GM21423 (cell line): Measurements from ENCODE around the gene APC2.

Experiments used
- ATAC-seq: cut with Tn5 transposase; IDR thresholded peaks from one replicate; pipeline ENCODE4 v1.9.1; 2021; ENCODE audit warnings: mild to moderate bottlenecking, moderate library complexity; ENCODE audit not compliant: unreplicated experiment

APC2 gene, protein sequence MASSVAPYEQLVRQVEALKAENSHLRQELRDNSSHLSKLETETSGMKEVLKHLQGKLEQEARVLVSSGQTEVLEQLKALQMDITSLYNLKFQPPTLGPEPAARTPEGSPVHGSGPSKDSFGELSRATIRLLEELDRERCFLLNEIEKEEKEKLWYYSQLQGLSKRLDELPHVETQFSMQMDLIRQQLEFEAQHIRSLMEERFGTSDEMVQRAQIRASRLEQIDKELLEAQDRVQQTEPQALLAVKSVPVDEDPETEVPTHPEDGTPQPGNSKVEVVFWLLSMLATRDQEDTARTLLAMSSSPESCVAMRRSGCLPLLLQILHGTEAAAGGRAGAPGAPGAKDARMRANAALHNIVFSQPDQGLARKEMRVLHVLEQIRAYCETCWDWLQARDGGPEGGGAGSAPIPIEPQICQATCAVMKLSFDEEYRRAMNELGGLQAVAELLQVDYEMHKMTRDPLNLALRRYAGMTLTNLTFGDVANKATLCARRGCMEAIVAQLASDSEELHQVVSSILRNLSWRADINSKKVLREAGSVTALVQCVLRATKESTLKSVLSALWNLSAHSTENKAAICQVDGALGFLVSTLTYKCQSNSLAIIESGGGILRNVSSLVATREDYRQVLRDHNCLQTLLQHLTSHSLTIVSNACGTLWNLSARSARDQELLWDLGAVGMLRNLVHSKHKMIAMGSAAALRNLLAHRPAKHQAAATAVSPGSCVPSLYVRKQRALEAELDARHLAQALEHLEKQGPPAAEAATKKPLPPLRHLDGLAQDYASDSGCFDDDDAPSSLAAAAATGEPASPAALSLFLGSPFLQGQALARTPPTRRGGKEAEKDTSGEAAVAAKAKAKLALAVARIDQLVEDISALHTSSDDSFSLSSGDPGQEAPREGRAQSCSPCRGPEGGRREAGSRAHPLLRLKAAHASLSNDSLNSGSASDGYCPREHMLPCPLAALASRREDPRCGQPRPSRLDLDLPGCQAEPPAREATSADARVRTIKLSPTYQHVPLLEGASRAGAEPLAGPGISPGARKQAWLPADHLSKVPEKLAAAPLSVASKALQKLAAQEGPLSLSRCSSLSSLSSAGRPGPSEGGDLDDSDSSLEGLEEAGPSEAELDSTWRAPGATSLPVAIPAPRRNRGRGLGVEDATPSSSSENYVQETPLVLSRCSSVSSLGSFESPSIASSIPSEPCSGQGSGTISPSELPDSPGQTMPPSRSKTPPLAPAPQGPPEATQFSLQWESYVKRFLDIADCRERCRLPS (N-terminal part only)

DNA sequence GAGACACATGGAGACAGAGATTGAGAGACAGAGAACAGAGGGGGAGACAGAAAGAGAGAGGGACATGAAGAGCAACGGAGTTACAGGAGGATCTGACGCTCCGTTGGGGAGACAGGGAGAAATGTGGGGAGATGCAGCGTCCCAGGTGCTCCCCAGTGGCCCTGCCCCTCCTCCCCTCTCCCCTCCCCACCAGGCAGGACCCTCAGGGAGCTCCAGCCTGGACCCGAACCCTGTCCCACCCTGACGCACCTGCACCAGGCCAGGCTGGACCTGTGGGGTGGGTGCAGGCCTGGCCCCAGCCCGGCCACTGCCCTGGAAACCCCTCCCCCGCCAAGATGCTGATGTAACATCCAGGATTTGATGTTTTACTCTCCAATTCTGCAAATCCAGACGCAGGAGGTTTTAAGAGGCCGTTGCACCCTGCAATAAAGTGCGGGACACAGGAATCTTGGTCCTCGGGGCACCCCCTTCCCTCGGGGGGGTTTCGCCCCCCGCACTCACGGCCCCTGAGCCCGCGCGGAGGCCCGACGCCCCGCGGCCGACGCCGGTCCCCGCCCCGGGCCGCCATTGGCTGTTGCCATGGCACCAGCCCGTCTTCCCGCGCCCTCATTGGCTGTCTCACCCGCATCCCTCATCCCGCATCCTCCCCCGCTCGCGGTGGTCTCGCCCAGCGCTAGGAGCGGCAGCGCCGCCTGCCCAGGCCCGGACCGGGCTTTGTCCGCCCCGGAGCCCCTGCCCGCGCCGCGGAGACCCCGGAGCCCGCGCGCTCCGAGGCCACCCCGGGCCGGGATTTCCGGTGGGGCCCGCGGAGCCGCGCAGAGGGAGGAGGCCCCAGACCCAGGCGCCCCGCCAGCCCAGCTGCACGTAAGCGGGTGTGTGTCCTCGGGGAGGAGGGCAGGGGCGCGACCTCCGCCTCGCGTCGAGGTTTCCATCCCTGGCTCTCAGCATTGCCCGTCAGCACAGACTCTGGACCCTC, at the start of gene APC2:
TSS of gene APC2 (plus strand) at position 655 of the 976 bp plus-strand sequence. CDS start 2,881 bp downstream, outside the sequence.
- no peak for ATAC-seq

DNA sequence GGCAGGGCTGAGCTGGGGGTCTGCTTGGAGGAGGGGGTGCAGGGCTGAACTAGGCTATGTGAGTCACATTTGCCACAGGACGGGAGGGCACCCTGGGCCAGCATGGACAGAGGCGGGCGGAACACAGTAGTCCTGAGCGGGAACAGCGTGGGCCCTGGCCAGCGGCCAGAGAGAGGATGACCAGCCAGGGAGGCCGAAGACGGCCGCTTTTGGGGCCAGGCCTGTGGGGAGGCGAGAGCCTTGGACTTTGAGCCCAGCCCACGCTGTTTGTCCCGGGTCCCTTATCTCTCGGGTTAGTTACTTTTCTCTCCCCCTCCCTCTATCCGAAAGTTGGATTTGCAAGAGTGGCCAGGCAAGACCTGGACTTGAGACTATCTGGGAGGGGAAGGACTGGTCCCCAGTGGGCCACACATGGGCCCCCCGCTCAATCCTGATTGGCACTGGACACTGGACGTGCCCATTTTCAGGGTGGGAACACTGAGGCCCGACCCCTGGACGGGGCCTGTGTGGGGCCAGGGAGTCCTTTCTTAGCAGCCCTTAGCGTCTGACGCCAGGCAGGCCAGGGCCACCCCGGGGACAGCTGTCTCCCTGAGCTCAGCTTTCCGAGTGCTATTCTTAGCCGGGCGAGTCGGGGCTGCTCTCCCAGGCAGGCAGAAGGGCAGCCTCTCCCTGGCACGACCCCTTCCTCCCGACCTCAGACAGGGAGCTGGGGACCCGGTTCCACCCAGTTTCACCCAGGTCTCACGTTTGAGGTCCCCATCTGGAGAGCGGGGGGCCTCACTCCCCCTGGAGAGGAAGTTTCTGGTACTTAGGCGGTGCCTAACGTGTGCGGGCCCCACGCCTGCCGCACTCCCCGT, 49.4 kb upstream of the APC2 start:
- no peak for ATAC-seq

DNA sequence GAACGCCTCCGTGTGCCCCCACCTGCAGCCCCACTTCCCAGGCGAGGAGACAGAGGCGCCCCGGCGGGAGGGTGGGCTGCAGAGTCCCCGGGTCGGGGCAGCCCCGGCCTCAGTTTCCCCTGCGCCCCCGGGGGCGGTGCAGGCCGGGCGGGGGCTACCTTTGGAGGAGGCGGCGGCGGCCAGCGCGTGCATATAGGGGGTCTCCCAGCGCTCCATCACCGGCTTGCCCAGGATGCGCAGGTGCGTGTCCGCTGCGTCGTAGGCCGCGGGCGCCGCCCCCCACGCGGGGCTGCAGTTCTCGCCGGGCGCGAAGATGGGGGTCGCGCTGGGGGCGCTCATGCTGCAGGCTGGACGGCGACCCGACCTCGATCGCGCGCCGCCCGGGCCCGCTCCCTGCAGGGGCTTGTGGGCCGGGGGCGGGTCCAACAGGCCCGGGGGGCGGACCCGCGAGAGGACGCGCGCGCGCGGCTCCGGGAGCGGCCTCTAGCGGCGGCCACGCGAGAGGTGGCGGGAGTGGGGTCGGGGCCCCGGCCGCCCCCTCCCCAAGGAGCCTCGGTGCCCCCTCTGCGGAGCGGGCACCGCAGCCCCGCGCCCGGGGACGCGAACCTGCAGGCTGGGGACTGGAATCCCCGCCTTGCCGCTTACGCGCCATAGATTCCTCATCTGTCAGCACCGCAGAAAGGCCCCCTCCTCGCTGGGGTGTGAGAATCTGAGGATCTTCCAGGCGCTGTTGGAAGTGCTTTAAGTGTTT, 48.6 kb upstream of the APC2 start, which contains the start of gene GAMT:
TSS of gene GAMT (minus strand) at position 405 of the 751 bp plus-strand sequence. CDS start at position 339, 66 bp downstream.
- peak; percentile 53 for ATAC-seq

DNA sequence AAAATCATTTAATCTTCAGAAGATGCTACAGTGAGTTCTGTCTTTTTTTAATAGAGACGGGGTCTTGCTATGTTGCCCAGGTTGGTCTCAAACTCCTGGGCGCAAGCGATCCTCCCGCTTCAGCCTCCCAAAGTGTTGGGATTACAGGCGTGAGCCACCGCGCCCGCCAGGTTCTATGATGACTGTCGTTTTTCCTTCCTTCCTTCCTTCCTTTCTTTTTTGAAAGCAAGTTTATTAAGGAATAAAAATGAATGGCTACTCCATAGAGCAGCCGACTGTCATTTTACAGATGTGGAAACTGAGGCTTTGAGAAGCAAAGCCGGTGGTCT, 48.1 kb upstream of the APC2 start:
- ATAC-seq, result no peak

DNA sequence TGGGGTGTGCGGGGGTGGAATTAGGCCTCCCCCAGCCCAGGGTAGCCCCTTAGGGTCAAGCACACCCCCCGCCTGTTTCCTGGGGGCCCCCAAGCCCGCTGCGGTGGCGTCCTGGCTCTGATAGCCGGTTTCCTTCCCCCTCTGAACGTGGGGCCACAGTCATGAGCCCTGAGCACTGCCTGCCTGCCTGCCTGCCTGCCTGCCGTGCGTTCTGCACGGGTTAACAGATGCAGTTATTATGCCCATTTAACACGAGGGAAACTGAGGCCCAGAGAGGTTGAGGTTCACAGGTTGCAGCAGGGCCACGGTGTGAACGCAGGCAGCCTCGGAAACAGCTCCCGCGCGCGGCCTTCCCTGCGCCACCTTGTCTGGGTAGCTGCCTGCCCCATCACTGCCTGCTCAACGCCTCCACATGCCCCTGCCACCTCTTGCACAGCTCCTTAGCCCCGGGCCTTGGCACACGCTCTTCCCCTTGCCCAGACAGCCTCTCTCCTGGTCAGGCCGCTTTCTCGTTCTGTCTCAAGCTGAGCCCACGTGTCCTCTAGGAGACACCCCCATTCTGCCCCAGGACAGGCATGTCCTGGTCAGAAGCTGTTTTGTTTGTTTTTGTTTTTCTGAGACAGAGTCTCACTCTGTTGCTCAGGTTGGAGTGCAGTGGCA, 47.4 kb upstream of the APC2 start:
- no peak for ATAC-seq

DNA sequence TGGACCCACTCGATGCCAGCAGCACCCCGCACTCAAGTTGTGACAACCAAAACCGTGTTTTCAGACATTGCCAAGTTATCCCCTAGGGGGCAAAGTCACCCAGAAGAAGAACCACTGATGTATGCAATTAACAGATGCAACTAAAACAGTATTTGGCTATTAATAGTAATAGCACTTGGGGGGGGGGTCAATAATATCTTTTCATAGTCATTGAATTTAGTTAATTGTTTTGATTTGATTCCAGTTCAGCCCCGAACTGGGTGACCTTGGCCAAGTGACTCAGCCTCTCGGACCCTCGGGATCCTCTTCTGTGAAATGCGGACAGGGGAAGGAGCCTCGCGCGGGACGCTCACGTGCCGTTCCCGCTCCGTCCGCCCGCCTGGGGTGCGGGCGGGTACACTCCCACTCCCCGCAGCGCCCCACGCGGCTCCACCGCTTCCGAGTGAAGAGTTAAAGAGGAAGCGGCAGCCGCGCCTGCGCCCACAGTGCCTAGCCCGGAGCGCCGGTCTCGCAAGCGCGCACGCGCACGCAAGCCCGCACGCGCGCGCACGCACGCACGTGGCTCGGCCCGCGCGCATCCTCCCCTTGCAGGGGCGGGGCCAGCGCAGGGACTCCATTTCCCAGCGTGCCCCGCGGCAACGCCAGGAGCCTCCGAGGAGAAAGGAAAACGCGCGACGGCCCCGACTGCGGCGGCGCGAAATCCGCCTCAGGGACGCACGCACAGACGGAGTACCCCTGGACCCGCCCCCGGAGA, 43.0 kb upstream of the APC2 start:
- peak; percentile 72 for ATAC-seq

DNA sequence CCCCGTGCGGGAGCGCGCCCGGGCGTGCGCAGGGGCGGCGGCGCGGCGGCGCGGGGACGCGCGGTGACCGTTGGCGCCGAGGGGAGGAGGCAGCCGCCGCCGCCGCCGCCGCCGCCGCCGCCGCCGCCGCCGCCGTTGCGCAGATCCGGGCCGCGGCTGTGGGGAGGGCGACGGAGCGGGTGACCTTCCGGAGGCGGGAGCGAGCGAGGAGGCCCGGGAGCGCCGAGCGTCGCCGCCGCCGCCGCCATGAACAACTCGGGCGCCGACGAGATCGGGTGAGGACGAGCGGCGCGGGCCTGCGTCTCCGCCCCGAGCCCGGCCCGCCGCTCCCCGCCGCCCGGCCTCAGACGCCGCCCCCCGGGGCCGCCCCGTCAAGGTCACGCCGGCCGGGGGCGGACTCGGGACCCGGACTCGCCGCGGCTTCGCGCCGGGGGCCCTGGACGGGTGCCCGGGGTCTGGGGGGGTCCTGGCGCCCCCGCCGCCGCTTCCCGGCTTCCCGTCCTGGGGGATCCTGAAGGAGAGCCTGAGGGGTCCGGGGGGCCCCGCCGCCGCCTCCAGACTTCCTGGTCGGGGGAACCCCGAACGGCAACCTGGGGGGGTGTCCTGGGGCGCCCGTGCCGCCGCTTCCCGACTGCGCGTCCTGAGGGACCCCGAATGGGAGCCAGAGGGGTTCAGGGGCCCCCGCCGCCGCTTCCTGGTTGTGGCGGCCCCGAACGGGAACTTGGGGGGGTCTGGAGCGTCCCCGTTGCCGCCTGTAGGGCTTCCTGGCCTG, 42.2 kb upstream of the APC2 start, which contains the start of gene DAZAP1:
TSS of gene DAZAP1 (plus strand) at position 59 of the 772 bp plus-strand sequence. CDS start at position 247, 188 bp downstream.
- peak; percentile 18 for ATAC-seq

DNA sequence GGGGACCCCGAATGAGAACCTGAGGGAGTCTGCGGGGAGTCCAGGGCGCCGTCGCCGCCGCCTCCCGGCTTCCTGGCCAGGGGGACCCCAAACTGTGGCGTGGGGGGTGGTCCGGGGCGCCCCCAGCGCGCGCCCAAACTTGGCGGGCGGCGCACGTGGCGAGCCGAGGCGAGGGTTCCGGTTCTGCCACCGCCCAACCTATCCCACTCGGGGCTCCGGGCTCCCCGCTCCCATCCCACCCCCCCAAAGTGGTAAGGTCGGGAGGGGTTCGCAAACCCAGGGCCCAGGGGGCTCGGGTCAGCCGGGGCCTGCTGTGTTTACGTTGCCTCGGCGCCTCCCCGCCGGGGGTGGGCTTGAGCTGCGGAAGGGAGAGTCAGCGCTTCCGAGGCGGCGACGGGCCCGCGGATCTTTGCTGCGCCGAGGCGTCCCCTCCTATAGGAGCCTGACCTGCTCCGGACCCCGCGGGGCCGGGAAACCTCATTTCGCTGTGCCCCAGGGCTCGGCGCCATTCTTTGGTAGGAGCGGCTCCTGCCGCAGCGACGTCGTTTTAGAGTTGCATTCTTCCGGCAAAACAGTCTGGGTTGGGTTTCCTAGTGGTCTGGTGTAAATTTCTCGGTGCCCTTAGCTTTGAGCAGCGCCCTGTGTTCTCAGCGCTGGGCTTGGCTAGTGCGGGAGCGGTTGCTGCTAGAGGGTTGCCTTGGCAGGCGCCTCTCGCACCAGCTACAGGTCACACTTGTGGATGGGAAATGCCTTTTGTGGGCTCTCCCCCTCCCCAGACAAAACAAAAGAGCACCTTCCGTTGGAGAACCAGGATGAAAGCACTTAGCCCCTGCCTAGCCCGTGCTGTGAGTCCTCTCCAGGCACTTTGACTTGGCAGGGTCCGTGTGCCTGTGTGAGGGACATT, 41.4 kb upstream of the APC2 start:
- no peak for ATAC-seq

DNA sequence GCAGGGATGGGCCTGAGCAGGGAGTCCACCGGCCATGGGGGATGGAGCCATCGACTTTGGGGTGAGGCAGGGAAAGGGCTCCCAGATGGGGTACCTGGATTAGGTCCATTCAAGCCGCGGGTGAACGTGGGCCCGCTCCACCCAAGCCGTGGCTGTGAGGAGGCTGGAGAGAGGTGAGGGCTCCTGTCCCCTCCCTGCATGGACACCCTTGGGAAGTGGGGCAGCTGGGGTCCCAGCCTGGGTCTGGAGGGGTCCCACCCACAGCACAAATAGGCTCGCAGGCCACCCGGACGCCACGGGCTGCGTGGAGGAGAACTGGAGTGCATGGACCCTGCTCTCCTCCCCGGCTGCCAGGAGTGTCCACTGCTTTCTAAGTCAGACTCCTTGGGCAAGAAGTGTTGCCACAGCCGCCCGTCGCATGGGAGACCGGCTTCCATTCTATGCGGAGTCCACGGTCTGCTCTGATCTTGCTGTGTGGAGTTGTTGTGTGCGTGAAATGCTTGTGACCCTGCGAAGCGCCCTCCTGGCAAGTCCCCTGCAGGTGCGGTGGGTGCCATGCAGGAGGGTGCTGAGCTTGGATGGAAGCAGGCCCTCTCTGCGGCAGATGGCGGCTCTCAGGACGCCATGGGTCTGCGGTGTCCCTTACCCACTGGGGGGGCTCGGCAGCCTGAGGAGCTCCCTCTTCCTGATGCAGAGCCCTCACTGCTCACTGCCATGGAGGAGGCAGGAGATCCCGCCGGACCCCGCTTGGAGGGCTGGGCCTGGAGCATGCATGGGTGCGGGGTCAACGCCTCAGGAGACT, 40.5 kb upstream of the APC2 start:
- ATAC-seq, result no peak

DNA sequence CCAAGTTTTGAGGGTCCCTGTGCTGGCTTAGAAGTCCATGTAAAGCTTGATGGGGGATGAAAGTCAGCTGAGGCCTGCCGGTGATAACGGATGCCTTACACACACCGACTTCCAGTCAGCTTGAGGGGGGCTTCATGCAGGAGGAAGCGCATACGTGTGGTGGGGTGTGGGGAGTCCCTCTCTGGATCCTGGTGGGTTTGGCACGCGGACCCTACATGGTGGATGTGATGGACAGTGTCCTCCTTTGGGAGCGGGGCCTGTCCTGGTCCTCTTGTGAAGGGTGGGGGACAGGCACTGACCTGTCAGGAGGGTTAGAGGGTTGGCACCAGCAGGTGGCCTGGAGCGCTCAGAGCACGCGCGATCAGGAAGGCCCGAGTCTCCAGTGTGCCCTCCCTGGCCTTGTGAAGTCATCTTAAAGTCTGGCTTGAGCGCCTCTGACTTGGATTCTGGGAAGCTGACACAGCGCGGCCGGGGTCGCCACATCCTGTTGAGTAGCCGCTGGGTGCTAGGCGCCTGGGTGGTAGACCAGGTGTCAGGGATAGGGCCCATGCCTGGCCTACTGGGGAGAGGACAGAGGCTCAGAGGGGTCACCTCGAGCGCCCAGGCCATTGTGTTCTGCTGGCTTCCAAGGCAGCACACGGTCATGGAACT, 39.7 kb upstream of the APC2 start:
- ATAC-seq, result no peak

DNA sequence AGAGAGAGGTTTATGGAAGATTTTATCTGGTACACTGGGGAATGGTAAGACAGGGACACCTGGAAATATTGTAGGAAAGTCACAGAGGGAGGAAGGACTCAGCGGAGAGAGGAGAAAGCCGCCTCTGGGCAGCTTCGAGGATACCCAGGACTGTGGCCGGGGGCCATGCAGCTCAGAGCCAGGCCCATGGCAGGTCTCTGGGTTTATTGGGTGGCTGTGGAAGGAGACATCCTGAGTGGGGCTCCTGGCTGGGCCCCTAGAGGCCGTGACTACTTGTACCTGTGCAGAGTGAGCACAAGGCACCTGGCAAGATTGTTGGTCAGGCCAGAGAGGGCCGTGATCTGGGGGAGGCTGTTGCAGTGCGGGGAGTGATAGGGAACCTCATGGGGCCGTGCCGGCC, 39.1 kb upstream of the APC2 start:
- ATAC-seq, result no peak

DNA sequence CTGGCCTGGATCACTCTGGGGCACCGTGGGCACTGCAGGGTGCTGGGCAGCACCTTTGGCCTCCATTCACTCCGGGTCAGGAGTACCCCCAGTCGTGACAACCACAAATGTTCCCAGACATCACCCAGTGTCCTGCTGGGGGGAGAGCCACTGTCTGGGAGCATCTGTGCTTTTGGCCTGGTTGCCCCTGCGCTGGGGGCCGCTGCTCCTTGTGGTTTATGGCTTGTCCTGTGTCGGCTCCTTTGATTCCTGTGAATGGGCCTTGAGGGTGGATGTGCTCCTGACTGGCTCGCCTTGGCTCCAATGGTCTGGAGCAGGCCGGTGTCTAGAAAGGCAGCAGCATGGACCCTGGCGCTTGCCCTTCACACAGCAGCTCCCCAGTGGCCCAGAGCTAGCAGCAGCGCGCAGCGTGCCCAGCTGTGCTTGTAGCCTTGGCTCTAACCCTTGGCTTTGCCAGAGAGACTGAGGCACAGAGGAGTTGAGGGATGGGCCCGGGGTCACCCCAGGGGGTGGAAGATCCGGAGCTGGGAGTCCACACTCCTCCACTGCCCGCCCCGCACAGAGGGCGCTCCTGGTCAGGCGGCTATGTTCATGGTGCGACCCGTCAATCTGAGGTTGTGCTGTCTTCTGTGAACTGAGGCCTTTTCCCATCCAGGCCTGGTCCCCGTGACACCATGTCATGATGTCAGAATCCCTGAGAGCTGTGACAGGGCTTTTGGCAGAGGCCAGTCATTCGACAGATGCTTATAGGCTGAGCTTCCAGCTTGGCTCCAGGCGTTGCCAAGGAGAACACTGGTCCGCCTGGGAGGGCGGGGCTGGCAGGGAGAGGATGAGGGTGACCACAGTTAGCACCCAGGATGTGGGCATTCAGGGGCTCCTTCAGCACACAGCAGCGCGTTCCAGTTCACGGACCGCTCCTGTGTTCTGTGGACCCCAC, 38.4 kb upstream of the APC2 start:
- ATAC-seq, result no peak
